Nephron progenitor cell (in vitro differentiated cells): ENCODE results near the gene DNAH9.
"Not testable (repeated sequence)": the region's sequence is repeated elsewhere in the genome, so short reads cannot be mapped to it uniquely, and the experiment has no call there.

ENCODE experiments used
- DNase-seq: peaks from one replicate; pipeline ENCODE4 v3.0.0; 2021
- H3K27ac Mint-ChIP-seq: 2 replicates; pipeline ENCODE4 v1.8.0; 2021; ENCODE audit warnings: mild to moderate bottlenecking, moderate library complexity, mixed read lengths
- H3K27me3 Mint-ChIP-seq: 2 replicates; pipeline ENCODE4 v1.8.0; 2021; ENCODE audit warnings: mild to moderate bottlenecking, low read depth, mixed read lengths; ENCODE audit not compliant: poor library complexity
- H3K36me3 Mint-ChIP-seq: 2 replicates; pipeline ENCODE4 v1.8.0; 2021; ENCODE audit warnings: low read depth, mixed read lengths
- H3K4me1 Mint-ChIP-seq: 2 replicates; pipeline ENCODE4 v1.8.0; 2021; ENCODE audit warnings: mixed read lengths
- H3K4me3 Mint-ChIP-seq: 2 replicates; pipeline ENCODE4 v1.8.0; 2021; ENCODE audit warnings: mild to moderate bottlenecking, moderate library complexity, mixed read lengths
- H3K9me3 Mint-ChIP-seq: 2 replicates; pipeline ENCODE4 v1.8.0; 2021; ENCODE audit warnings: mild to moderate bottlenecking, moderate library complexity, mixed read lengths
- TF ChIP-seq, protein P1 (sequence below): fragments of 200-600 bp; sonication (generic); IDR thresholded peaks from 2 replicates; pipeline ENCODE4 v1.5.0; 2021; ENCODE audit warnings: antibody characterized with exemption

Gene DNAH9

DNA sequence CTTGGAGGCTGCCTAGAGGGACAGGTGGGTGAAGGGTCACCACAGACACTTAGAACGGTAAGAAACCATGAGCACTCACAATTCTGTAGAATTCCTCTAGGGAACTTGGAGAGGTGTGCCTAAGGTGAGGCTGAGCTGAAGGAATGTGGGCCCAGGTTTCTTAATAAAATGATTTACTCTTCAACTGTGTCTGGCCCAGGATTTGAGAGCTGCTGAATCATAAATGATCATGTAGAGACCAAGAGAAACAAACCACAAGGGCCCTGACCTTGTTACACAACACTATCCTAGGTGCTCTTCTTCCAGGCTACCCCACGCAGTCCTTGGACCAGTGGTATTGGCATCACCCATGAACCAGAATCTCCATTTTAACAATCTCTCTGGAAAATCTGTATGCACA, 371.3 kb downstream of the DNAH9 start:
- Mint-ChIP-seq H3K27me3 (peaks cover 3% of the 10 kb centered on the region), H3K9me3 (peaks cover 37% of the 10 kb centered on the region), H3K27ac (no peak overlapping the region), H3K36me3 (peaks cover 39% of the 10 kb centered on the region), H3K4me3 (no peak overlapping the region), H3K4me1 (peaks cover 15% of the 10 kb centered on the region)
- DNase-seq = no peak
- TF ChIP-seq, protein P1, sequence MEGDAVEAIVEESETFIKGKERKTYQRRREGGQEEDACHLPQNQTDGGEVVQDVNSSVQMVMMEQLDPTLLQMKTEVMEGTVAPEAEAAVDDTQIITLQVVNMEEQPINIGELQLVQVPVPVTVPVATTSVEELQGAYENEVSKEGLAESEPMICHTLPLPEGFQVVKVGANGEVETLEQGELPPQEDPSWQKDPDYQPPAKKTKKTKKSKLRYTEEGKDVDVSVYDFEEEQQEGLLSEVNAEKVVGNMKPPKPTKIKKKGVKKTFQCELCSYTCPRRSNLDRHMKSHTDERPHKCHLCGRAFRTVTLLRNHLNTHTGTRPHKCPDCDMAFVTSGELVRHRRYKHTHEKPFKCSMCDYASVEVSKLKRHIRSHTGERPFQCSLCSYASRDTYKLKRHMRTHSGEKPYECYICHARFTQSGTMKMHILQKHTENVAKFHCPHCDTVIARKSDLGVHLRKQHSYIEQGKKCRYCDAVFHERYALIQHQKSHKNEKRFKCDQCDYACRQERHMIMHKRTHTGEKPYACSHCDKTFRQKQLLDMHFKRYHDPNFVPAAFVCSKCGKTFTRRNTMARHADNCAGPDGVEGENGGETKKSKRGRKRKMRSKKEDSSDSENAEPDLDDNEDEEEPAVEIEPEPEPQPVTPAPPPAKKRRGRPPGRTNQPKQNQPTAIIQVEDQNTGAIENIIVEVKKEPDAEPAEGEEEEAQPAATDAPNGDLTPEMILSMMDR = no peak

DNA sequence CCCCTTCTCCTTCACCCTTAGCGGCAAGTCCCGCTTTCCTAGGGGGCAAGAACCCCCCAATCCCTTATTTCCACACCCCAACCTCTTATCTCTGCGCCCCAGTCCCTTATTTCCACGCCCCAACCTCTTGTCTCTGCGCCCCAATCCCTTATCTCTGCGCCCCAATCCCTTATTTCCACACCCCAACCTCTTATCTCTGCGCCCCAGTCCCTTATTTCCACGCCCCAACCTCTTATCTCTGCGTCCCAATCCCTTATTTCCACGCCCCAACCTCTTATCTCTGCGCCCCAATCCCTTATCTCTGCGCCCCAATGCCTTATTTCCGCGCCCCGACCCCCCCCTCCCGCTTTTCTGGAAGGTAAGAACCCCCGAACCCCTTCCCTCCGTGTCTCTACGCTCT, 374.5 kb downstream of the DNAH9 start:
- DNase-seq, H3K27ac Mint-ChIP-seq, H3K9me3 Mint-ChIP-seq, H3K4me3 Mint-ChIP-seq, H3K27me3 Mint-ChIP-seq: not testable (repeated sequence)
- peaks cover 24% of the 10 kb centered on the region for H3K36me3 Mint-ChIP-seq
- peaks cover 21% of the 10 kb centered on the region for H3K4me1 Mint-ChIP-seq

- H3K36me3 Mint-ChIP-seq = peaks cover 61% of the 10 kb centered on the region
- no peaks in the 10 kb centered on the region for H3K9me3 Mint-ChIP-seq
Observed at GRCh38 chr17:11979795-11980194, 381.5 kb downstream of the DNAH9 start.

GRCh38 chr17:11980813-11981212, 382.5 kb downstream of the DNAH9 start:
- Mint-ChIP-seq H3K9me3 (no peaks in the 10 kb centered on the region), H3K36me3 (peaks cover 61% of the 10 kb centered on the region), H3K27me3 (no peaks in the 10 kb centered on the region), H3K27ac (no peak overlapping the region), H3K4me3 (no peak overlapping the region), H3K4me1 (peaks cover 4% of the 10 kb centered on the region)
- no peak for DNase-seq
- TF ChIP-seq, protein P1 = no peak

More at GRCh38 chr17:11979795-11980194, 381.5 kb downstream of the DNAH9 start:
- Mint-ChIP-seq H3K27me3 (no peaks in the 10 kb centered on the region), H3K27ac (no peak overlapping the region), H3K4me3 (no peak overlapping the region), H3K4me1 (peaks cover 5% of the 10 kb centered on the region)
- no peak for DNase-seq
- TF ChIP-seq, protein P1 = no peak

DNA sequence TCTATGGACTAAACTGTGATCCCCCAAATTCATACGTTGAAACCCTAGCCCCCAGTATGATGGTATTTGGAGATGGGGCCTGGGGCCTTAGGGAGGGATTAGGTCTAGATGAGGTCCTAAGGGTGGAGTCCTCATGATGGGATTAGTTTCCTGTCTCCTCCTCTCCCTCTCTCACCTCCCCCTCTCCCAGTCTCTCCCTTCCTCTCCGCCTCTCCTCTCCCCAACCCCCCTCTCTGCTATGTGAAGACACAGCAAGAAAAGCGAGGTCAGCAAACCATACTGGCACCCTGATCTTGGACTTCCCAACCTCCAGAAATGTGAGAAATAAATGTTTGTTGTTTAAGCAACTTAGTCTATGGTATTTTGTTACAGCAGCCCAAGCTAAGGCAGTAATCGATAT, 383.6 kb downstream of the DNAH9 start:
- TF ChIP-seq, protein P1 = no peak
- no peaks in the 10 kb centered on the region for H3K9me3 Mint-ChIP-seq
- H3K4me3 Mint-ChIP-seq = no peak overlapping the region
- no peaks in the 10 kb centered on the region for H3K27me3 Mint-ChIP-seq
- H3K36me3 Mint-ChIP-seq = peaks cover 59% of the 10 kb centered on the region
- H3K4me1 Mint-ChIP-seq = no peaks in the 10 kb centered on the region
- no peak for DNase-seq
- no peak overlapping the region for H3K27ac Mint-ChIP-seq

DNA sequence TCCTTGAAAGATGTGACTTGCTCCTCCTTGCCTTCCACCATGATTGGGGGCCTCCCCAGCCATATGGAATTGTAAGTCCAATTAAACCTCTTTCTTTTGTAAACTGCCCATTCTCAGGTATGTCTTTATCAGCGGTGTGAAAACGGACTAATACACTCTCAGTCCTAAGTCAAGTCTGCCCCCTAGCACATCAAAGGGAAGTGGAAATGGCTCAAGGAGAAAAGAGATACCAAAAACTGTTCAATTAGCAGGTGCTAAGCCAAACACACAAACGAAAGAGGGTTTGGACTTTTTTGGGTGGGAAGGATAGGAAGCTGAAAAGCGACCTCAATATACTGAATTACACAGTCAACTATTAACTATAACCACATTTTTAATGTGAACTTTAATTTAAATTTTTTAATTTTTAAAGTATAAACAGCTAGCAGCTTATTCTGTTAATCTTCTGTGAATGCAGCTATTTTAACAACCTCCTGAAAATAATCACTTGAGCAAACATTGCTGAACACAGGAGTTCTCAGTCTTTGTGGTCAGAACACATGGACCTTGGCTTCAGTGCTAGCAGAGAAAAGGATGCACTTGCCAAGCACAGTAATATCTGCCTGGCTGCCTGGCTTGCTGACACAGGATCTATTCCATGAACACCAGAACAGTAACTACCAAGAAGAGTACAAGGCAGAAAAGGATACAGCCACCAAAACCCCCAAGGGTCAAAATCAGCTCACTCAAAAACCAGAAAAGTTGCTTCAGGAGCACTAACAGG, 388.1 kb downstream of the DNAH9 start:
- no peaks in the 10 kb centered on the region for H3K9me3 Mint-ChIP-seq
- H3K36me3 Mint-ChIP-seq = peaks cover 57% of the 10 kb centered on the region
- peaks cover 7% of the 10 kb centered on the region for H3K4me1 Mint-ChIP-seq
- H3K27me3 Mint-ChIP-seq = no peaks in the 10 kb centered on the region
- no peak overlapping the region for H3K27ac Mint-ChIP-seq
- TF ChIP-seq, protein P1 = no peak
- no peak for DNase-seq
- no peak overlapping the region for H3K4me3 Mint-ChIP-seq
